ENCODE results near the gene ASTN2. TPM values are rescaled to one million over a fixed set of nuclear protein-coding genes. Genes with fewer than 3 reads are reported as not detected.

Gene ASTN2
- total and polyA plus RNA-seq, 9 of the 15 experiments (the other 6 are each of a cell fraction or from before 2014, with no cell fraction given): 0.56 to 3.5 (median 1.9) TPM

DNA sequence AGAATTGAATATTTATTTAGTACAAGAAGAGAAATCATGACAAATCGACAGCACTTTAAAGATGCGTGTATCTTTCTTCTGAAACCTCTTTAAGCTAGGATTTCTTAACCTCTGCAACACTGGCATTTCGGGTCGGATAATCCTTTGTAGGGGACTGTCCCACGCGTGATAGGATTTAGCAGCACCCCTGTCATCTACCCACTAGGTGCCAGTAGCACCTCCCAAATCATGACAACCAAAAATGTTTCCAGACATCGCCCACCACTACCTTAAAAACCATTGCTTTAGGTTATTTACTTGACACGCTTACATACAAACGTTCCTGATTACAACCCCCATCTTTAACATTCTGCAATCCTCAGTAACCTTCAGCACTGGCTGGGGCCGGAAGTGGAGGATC, 504.7 kb downstream of the ASTN2 start:
- POLR2A ChIA-PET: no interaction called here
- Histone ChIP-seq H3K4me3 (no peak overlapping the region), H3K9me1 (ENCODE audit: control insufficient read depth, insufficient read depth, low read length) (no peaks in the 10 kb centered on the region), H3K36me3 (ENCODE audit: control insufficient read depth, insufficient read depth, low read length) (no peaks in the 10 kb centered on the region), H3K27ac (ENCODE audit: extremely low read depth, low read depth, low read length) (no peak overlapping the region), H3K9ac (ENCODE audit: insufficient read depth in 1 of 2, low read depth in 2 of 2, low read length in 2 of 2) (no peak overlapping the region), H3K27me3 (ENCODE audit: control insufficient read depth in 2 of 2, insufficient read depth in 2 of 2, low read length in 2 of 2) (no peaks in the 10 kb centered on the region), H3K4me2 (ENCODE audit: insufficient read depth, low read length) (no peak overlapping the region), H4K20me1 (replicated peaks; ENCODE audit: control insufficient read depth, insufficient read depth, low read length) (no peaks in the 10 kb centered on the region), H3K9me3 (replicated peaks; ENCODE audit: control insufficient read depth, insufficient read depth, low read depth, low read length) (no peaks in the 10 kb centered on the region), H2AFZ (ENCODE audit: low read depth, low read length) (no peak overlapping the region), H3K4me1 (replicated peaks in 1 of 2; ENCODE audit: control insufficient read depth in 2 of 2, insufficient read depth in 2 of 2, low read length in 2 of 2) (no peaks in the 10 kb centered on the region), H3K79me2 (ENCODE audit: control insufficient read depth, insufficient read depth, low read length) (no peaks in the 10 kb centered on the region)
- no peak for FAIRE-seq
- no TSS peak for BruUV-seq (replicated peaks)
- CTCF ChIA-PET (ENCODE audit: low intra/inter-chr PET ratio): no interaction called here
- intact Hi-C loops (cut with micrococcal nuclease): no loop called here
- in situ Hi-C loops (cut with MboI): no loop called here
- DNase-seq (ENCODE audit: extremely low read depth in 1 of 4, low spot score in 3 of 4): no peak
- 6% methylated on average over 10 of the region's 10 CpGs for WGBS (ENCODE audit: insufficient coverage, low coverage, missing lambda C conversion rate)
- no peak for ATAC-seq
- TF ChIP-seq SMARCB1 (IDR thresholded peaks at IDR 0.05; ENCODE audit: insufficient read length, low read depth) (no peak), HDAC2 (IDR thresholded peaks at IDR 0.05) (no peak), STAT5B (CRISPR knock-in tag; IDR thresholded peaks at IDR 0.05) (no peak), SNRNP70 (optimal IDR thresholded peaks at IDR 0.05; ENCODE audit: low read depth, low read length) (no peak), ZNF3 (CRISPR knock-in tag; IDR thresholded peaks at IDR 0.05) (no peak), DDX20 (tag; IDR thresholded peaks at IDR 0.05; ENCODE audit: low read depth) (no peak), NELFE (IDR thresholded peaks at IDR 0.05; ENCODE audit: insufficient read depth, insufficient read length) (no peak), ZNF41 (CRISPR knock-in tag; conservative IDR thresholded peaks at IDR 0.05) (no peak), PHB (CRISPR knock-in tag; IDR thresholded peaks at IDR 0.05) (no peak), SRF (CRISPR knock-in tag; IDR thresholded peaks at IDR 0.05) (no peak), POU5F1 (IDR thresholded peaks at IDR 0.05; ENCODE audit: borderline replicate concordance, low read depth, low read length, partially characterized antibody) (no peak), MTA1 (IDR thresholded peaks at IDR 0.05; ENCODE audit: borderline replicate concordance) (no peak)
- TF ChIP-seq, protein P1, sequence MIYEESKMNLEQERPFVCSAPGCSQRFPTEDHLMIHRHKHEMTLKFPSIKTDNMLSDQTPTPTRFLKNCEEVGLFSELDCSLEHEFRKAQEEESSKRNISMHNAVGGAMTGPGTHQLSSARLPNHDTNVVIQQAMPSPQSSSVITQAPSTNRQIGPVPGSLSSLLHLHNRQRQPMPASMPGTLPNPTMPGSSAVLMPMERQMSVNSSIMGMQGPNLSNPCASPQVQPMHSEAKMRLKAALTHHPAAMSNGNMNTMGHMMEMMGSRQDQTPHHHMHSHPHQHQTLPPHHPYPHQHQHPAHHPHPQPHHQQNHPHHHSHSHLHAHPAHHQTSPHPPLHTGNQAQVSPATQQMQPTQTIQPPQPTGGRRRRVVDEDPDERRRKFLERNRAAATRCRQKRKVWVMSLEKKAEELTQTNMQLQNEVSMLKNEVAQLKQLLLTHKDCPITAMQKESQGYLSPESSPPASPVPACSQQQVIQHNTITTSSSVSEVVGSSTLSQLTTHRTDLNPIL (CRISPR knock-in tag; IDR thresholded peaks at IDR 0.05): no peak
- TF ChIP-seq, protein P2, sequence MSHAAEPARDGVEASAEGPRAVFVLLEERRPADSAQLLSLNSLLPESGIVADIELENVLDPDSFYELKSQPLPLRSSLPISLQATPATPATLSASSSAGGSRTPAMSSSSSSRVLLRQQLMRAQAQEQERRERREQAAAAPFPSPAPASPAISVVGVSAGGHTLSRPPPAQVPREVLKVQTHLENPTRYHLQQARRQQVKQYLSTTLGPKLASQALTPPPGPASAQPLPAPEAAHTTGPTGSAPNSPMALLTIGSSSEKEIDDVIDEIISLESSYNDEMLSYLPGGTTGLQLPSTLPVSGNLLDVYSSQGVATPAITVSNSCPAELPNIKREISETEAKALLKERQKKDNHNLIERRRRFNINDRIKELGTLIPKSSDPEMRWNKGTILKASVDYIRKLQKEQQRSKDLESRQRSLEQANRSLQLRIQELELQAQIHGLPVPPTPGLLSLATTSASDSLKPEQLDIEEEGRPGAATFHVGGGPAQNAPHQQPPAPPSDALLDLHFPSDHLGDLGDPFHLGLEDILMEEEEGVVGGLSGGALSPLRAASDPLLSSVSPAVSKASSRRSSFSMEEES (CRISPR knock-in tag; IDR thresholded peaks at IDR 0.05): no peak
- TF ChIP-seq, protein P3, sequence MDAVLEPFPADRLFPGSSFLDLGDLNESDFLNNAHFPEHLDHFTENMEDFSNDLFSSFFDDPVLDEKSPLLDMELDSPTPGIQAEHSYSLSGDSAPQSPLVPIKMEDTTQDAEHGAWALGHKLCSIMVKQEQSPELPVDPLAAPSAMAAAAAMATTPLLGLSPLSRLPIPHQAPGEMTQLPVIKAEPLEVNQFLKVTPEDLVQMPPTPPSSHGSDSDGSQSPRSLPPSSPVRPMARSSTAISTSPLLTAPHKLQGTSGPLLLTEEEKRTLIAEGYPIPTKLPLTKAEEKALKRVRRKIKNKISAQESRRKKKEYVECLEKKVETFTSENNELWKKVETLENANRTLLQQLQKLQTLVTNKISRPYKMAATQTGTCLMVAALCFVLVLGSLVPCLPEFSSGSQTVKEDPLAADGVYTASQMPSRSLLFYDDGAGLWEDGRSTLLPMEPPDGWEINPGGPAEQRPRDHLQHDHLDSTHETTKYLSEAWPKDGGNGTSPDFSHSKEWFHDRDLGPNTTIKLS (IDR thresholded peaks at IDR 0.05; ENCODE audit: borderline replicate concordance, low read depth): no peak
- TF ChIP-seq, protein P4, sequence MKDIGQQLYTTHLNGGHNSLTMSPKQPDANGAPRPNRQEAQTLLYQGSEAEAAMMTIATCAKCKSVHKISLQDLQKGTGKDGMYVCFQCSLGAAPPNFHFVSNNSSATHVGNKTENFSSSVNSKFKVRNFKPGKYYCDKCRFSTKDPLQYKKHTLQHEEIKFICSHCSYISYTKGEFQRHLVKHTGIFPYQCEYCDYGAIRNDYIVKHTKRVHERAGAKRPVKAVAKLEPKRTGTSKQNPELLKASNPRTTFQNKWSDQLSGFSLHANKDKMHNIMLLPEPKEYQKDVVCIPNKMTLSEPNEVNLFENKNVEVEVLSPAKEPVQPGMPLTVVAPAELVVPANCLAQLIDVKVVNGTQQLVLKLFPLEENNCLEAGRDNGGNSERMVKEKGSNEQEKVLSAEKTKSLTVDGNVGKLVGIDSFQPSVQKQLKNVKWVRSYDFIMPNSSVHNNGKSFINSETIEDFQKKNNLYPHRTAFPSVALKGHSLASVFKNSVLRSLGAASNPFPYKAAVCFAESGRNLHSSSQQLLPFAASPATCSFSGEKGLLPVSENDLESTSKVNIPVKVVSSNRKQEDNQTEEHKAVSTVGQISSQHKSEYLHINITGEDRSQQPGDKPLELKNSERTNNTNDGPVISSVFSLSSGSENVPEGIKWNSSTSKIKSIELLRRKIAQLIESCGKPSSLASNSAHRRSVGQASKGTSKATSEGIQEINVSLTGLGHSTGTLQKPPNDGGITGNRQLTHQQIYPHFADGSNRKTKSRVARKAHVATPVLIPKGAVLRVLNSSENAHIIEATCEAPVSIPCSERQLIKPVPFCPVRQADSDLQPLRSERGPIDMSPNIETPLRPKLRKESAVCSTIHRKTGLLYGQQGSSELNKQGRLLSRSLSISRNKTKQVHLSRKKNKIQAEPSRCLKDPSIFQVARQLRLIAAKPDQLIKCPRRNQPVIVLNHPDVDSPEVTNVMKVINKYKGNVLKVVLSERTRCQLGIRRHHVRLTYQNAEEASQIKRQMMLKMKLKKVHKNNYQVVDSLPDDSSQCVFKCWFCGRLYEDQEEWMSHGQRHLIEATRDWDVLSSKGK (CRISPR knock-in tag; IDR thresholded peaks at IDR 0.05): no peak

Measured in K562 (cell line).